ENCODE measurements around the gene SLC7A8.

SLC7A8 gene

GRCh38 chr14:23182372-23183157 lies 895 bp downstream of the SLC7A8 start:
- TF ChIP-seq CTCF (IDR thresholded peaks at IDR 0.05; ENCODE audit: low read depth, low read length, missing control alignments): no peak
- H3K4me3 ChIP-seq (ENCODE audit: low read depth, low read length): peak overlapping the region; percentile 39
- no peak for DNase-seq (ENCODE audit: low read depth)

GRCh38 chr14:23181946-23182345 lies 1.5 kb downstream of the SLC7A8 start:
- no peak for DNase-seq (ENCODE audit: low read depth)
- no peak for TF ChIP-seq CTCF (IDR thresholded peaks at IDR 0.05; ENCODE audit: low read depth, low read length, missing control alignments)
- H3K4me3 ChIP-seq (ENCODE audit: low read depth, low read length): no peak overlapping the region

GRCh38 chr14:23181453-23181852 lies 2.0 kb downstream of the SLC7A8 start:
- no peak for TF ChIP-seq CTCF (IDR thresholded peaks at IDR 0.05; ENCODE audit: low read depth, low read length, missing control alignments)
- H3K4me3 ChIP-seq (ENCODE audit: low read depth, low read length): no peak overlapping the region
- no peak for DNase-seq (ENCODE audit: low read depth)

GRCh38 chr14:23177181-23177580 lies 6.3 kb downstream of the SLC7A8 start:
- DNase-seq (ENCODE audit: low read depth): no peak

GRCh38 chr14:23175823-23176222 lies 7.6 kb downstream of the SLC7A8 start:
- no peak for DNase-seq (ENCODE audit: low read depth)
- TF ChIP-seq CTCF (IDR thresholded peaks at IDR 0.05; ENCODE audit: low read depth, low read length, missing control alignments): no peak

More at GRCh38 chr14:23177181-23177580, 6.3 kb downstream of the SLC7A8 start:
- TF ChIP-seq CTCF (IDR thresholded peaks at IDR 0.05; ENCODE audit: low read depth, low read length, missing control alignments): no peak
- H3K4me3 ChIP-seq (ENCODE audit: low read depth, low read length): no peak overlapping the region

DNA sequence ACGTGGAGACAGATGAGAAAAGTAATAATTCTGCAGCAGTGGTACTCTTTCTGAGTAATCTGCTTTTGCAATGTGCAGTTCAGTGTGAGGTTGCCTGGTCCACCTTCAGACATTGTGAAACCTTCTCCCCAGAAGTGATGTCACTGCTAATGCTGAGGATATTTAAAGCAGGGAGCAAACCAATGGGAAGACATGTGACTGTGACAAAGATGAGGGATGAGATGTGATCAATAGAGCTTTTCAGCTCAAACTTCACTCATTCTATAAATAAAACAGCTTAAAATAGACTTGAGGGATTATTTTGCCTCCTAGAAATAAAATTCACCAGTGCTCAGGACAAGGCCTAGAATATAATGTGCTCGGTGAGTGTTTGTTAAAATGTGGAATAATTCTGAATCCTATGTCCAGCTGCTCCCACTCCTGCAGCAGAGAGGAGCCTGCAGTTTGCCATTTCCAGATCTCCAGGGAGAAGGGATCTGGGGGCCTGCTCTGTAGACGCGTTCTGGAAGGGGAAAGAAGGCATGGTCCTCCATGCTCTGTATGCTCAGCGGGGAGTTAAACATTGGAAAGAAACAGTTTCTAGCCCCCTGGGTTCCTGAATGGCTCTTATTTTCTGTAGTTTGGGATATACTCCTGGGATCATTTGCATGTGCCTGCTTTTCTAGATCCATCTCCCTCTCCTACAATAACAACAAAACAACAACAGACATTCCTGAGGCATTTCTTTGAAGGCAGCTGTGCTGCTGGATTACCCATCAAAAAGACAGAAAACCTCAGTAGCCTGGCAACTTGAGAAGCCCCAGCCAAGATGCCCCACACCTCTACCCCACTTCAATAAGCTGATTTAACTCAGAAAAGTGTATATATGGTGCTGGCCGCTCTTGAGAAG lies 8.9 kb downstream of the SLC7A8 start:
- TF ChIP-seq CTCF (IDR thresholded peaks at IDR 0.05; ENCODE audit: low read depth, low read length, missing control alignments): no peak
- H3K4me3 ChIP-seq (ENCODE audit: low read depth, low read length): no peak overlapping the region
- no peak for DNase-seq (ENCODE audit: low read depth)

More at GRCh38 chr14:23175823-23176222, 7.6 kb downstream of the SLC7A8 start:
- H3K4me3 ChIP-seq (ENCODE audit: low read depth, low read length): no peak overlapping the region

Data from GM12864 (cell line).